Measurements from ENCODE around the gene LRRN3.

The LRRN3 gene

GRCh38 chr7:111088328-111088727 lies 2.6 kb upstream of the LRRN3 start:
- H3K9me3 ChIP-seq (ENCODE audit: control insufficient read depth, low read length) = no peaks in the 10 kb centered on the region
- no peaks in the 10 kb centered on the region for H3K27me3 ChIP-seq (ENCODE audit: control insufficient read depth, insufficient read depth, low read length)
- H3K36me3 ChIP-seq (ENCODE audit: control insufficient read depth, insufficient read depth, low read length) = no peaks in the 10 kb centered on the region
- H3K27ac ChIP-seq = no peak overlapping the region
- H3K9ac ChIP-seq = no peak overlapping the region
- no peaks in the 10 kb centered on the region for H3K4me1 ChIP-seq
- TF ChIP-seq CTCF (IDR thresholded peaks at IDR 0.05) = no peak
- no peak overlapping the region for H3K4me3 ChIP-seq (ENCODE audit: low read depth, low read length)
- no peak overlapping the region for H2AFZ ChIP-seq
- no peak overlapping the region for H3K4me2 ChIP-seq (ENCODE audit: low read length)
- H3K79me2 ChIP-seq = no peaks in the 10 kb centered on the region

GRCh38 chr7:111089822-111090426 lies 1.0 kb upstream of the LRRN3 start:
- H3K4me3 ChIP-seq (ENCODE audit: low read depth, low read length) = no peak overlapping the region
- no peaks in the 10 kb centered on the region for H3K36me3 ChIP-seq (ENCODE audit: control insufficient read depth, insufficient read depth, low read length)
- H3K4me2 ChIP-seq (ENCODE audit: low read length) = no peak overlapping the region
- TF ChIP-seq CTCF (IDR thresholded peaks at IDR 0.05) = peak; percentile 82
- H3K4me1 ChIP-seq = no peaks in the 10 kb centered on the region
- no peaks in the 10 kb centered on the region for H3K79me2 ChIP-seq
- no peaks in the 10 kb centered on the region for H3K27me3 ChIP-seq (ENCODE audit: control insufficient read depth, insufficient read depth, low read length)
- no peak overlapping the region for H3K27ac ChIP-seq
- no peak overlapping the region for H3K9ac ChIP-seq
- H2AFZ ChIP-seq = no peak overlapping the region
- no peaks in the 10 kb centered on the region for H3K9me3 ChIP-seq (ENCODE audit: control insufficient read depth, low read length)

- no peak overlapping the region for H2AFZ ChIP-seq
- no peaks in the 10 kb centered on the region for H3K79me2 ChIP-seq
- no peak overlapping the region for H3K4me3 ChIP-seq (ENCODE audit: low read depth, low read length)
- H3K9me3 ChIP-seq (ENCODE audit: control insufficient read depth, low read length) = no peaks in the 10 kb centered on the region
- TF ChIP-seq CTCF (IDR thresholded peaks at IDR 0.05) = no peak
- H3K27me3 ChIP-seq (ENCODE audit: control insufficient read depth, insufficient read depth, low read length) = no peaks in the 10 kb centered on the region
- no peaks in the 10 kb centered on the region for H3K4me1 ChIP-seq
- no peaks in the 10 kb centered on the region for H3K36me3 ChIP-seq (ENCODE audit: control insufficient read depth, insufficient read depth, low read length)
- no peak overlapping the region for H3K27ac ChIP-seq
- H3K4me2 ChIP-seq (ENCODE audit: low read length) = no peak overlapping the region
- no peak overlapping the region for H3K9ac ChIP-seq
Observed at GRCh38 chr7:111091593-111092358, 849 bp downstream of the LRRN3 start.

- H3K27ac ChIP-seq = no peak overlapping the region
- H3K27me3 ChIP-seq (ENCODE audit: control insufficient read depth, insufficient read depth, low read length) = no peaks in the 10 kb centered on the region
- H3K9me3 ChIP-seq (ENCODE audit: control insufficient read depth, low read length) = no peaks in the 10 kb centered on the region
- no peak overlapping the region for H3K4me3 ChIP-seq (ENCODE audit: low read depth, low read length)
- no peaks in the 10 kb centered on the region for H3K79me2 ChIP-seq
- no peak overlapping the region for H3K4me2 ChIP-seq (ENCODE audit: low read length)
- no peaks in the 10 kb centered on the region for H3K36me3 ChIP-seq (ENCODE audit: control insufficient read depth, insufficient read depth, low read length)
- H3K4me1 ChIP-seq = no peaks in the 10 kb centered on the region
- no peak for TF ChIP-seq CTCF (IDR thresholded peaks at IDR 0.05)
- no peak overlapping the region for H2AFZ ChIP-seq
- no peak overlapping the region for H3K9ac ChIP-seq
Observed at GRCh38 chr7:111092406-111093236, 1.7 kb downstream of the LRRN3 start.
